ENCODE measurements around the gene ESRRG.

- TF ChIP-seq ZNF274 (IDR thresholded peaks at IDR 0.05; ENCODE audit: borderline replicate concordance, extremely low read depth, low read length) (no peak), CTCF (IDR thresholded peaks at IDR 0.05; ENCODE audit: control extremely low read depth in 1 of 3, insufficient read depth in 1 of 3, low read depth in 1 of 3, low read length in 3 of 3) (no peak), RFX5 (IDR thresholded peaks at IDR 0.05; ENCODE audit: borderline replicate concordance, low read depth, low read length) (no peak), TEAD4 (IDR thresholded peaks at IDR 0.05; ENCODE audit: low read depth, low read length) (no peak), NRF1 (IDR thresholded peaks at IDR 0.05; ENCODE audit: low read depth, low read length) (no peak), RAD21 (IDR thresholded peaks at IDR 0.05 in 1 of 2, conservative IDR thresholded peaks at IDR 0.05 in 1 of 2; ENCODE audit: low read depth in 2 of 2, low read length in 2 of 2) (no peak), RNF2 (IDR thresholded peaks at IDR 0.05; ENCODE audit: borderline replicate concordance, low read depth, low read length, missing control alignments, poor library complexity, severe bottlenecking) (no peak), GABPA (IDR thresholded peaks at IDR 0.05; ENCODE audit: borderline replicate concordance, insufficient read depth, low read length) (no peak), KDM1A (IDR thresholded peaks at IDR 0.05; ENCODE audit: borderline replicate concordance, low read length) (no peak), POLR2A (IDR thresholded peaks at IDR 0.05; ENCODE audit: control extremely low read depth in 1 of 2, low read depth in 2 of 2, low read length in 2 of 2) (no peak), SP1 (IDR thresholded peaks at IDR 0.05; ENCODE audit: low read depth, low read length) (no peak), BRCA1 (IDR thresholded peaks at IDR 0.05; ENCODE audit: low read depth, low read length) (no peak)
Observed at GRCh38 chr1:216587715-216588114, 135.5 kb downstream of the ESRRG start.

Measured in H1 (cell line).